Stimulated activated naive CD8-positive, alpha-beta T cell treated with anti-CD3 and anti-CD28 coated beads, Interleukin-15, Interleukin-2, amounts not matched to agents 100 ng/mL and 50 ng/mL, for 24 hours (primary cell): ENCODE measurements around the gene ARMH4.

Experiments used
- H3K27ac Mint-ChIP-seq: one replicate; pipeline ENCODE4 v1.8.0; 2021; ENCODE audit warnings: mild to moderate bottlenecking, mixed read lengths
- H3K27me3 Mint-ChIP-seq: one replicate; pipeline ENCODE4 v1.8.0; 2021; ENCODE audit warnings: mixed read lengths
- H3K36me3 Mint-ChIP-seq: one replicate; pipeline ENCODE4 v1.8.0; 2021; ENCODE audit warnings: low read depth, mixed read lengths
- H3K4me1 Mint-ChIP-seq: one replicate; pipeline ENCODE4 v1.8.0; 2021; ENCODE audit warnings: low read depth, mixed read lengths
- H3K4me3 Mint-ChIP-seq: one replicate; pipeline ENCODE4 v1.8.0; 2021; ENCODE audit warnings: mild to moderate bottlenecking, mixed read lengths
- H3K9me3 Mint-ChIP-seq: one replicate; pipeline ENCODE4 v1.8.0; 2021; ENCODE audit warnings: mixed read lengths

Gene ARMH4

GRCh38 chr14:58066115-58066514 is 85.9 kb downstream of the ARMH4 start:
- Mint-ChIP-seq H3K9me3 (no peaks in the 10 kb centered on the region), H3K27me3 (peaks cover 3% of the 10 kb centered on the region), H3K27ac (no peak overlapping the region), H3K4me1 (no peaks in the 10 kb centered on the region), H3K36me3 (no peaks in the 10 kb centered on the region), H3K4me3 (no peak overlapping the region)

DNA sequence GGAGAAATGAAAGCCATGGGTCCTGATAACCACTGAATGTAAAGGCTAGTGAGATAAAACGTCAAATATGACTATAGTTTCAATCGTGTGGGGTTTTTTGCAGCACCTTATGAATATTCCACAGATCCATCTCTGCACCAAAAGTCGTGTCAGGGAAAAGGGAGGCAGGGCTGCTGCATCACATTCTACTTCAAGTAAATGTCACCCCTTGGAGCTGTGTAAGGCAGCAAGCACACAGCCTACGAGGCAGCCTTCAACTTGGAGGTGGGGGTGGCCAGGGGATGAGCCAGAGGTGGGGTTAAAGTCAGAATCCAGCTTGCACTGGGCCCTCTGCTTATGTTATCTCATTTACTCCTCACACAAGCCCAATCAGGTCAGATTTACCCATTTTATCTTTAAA is 90.4 kb downstream of the ARMH4 start:
- Mint-ChIP-seq H3K4me3 (no peak overlapping the region), H3K4me1 (no peaks in the 10 kb centered on the region)

GRCh38 chr14:58060898-58061297 is 91.1 kb downstream of the ARMH4 start:
- Mint-ChIP-seq H3K4me1 (no peaks in the 10 kb centered on the region), H3K27me3 (peaks cover 14% of the 10 kb centered on the region), H3K36me3 (no peaks in the 10 kb centered on the region), H3K4me3 (no peak overlapping the region), H3K9me3 (no peaks in the 10 kb centered on the region), H3K27ac (no peak overlapping the region)

More for the DNA sequence above, 90.4 kb downstream of the ARMH4 start:
- Mint-ChIP-seq H3K27ac (no peak overlapping the region), H3K9me3 (no peaks in the 10 kb centered on the region), H3K27me3 (peaks cover 10% of the 10 kb centered on the region), H3K36me3 (no peaks in the 10 kb centered on the region)

DNA sequence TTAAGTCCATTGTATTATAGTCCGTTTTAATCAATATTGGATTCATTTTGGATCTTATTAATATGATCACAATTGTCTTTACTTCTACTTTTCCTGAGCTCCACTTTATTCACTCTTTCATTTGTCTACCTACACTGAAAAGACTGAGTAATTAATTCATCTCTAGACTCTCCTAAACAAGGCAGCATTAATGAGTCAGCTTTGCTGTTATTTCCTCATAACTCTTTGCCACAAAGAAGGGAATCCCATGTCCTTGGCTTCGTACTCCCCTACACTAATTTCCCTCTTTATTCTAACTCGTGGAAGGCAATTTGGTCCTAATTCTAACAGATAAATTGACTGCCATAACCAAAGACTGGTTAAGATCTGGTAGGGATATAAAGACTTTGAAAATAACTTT is 91.9 kb downstream of the ARMH4 start:
- Mint-ChIP-seq H3K4me3 (no peak overlapping the region), H3K9me3 (no peaks in the 10 kb centered on the region), H3K36me3 (no peaks in the 10 kb centered on the region), H3K4me1 (no peaks in the 10 kb centered on the region), H3K27me3 (peaks cover 14% of the 10 kb centered on the region), H3K27ac (no peak overlapping the region)

DNA sequence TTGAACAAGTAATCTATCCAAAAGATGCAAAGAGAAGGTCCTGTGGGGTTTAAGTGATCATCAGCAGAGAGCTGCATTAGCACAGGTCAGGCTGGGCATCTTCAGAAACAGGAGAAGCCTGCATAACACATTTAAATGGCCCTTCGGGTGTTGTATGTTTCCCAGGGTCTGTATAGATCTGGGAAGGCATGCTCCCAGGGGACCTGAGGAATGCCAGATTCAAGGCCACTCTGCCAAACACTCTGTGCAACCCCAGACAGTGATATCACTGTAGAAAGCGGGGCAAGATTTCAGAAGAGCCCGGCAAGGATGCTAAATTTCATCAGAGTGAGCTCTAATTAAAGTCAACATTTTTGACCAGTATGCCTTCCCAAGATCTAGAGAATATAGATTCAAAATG is 92.9 kb downstream of the ARMH4 start:
- Mint-ChIP-seq H3K27me3 (peaks cover 14% of the 10 kb centered on the region), H3K36me3 (no peaks in the 10 kb centered on the region), H3K4me3 (no peak overlapping the region), H3K4me1 (no peaks in the 10 kb centered on the region), H3K27ac (no peak overlapping the region), H3K9me3 (no peaks in the 10 kb centered on the region)

- Mint-ChIP-seq H3K27ac (no peak overlapping the region), H3K4me3 (no peak overlapping the region), H3K27me3 (peaks cover 8% of the 10 kb centered on the region), H3K9me3 (no peaks in the 10 kb centered on the region), H3K4me1 (no peaks in the 10 kb centered on the region), H3K36me3 (no peaks in the 10 kb centered on the region)
These were observed 96.5 kb downstream of the ARMH4 start for GRCh38 chr14:58055497-58056010.

- H3K4me1 Mint-ChIP-seq, result no peaks in the 10 kb centered on the region
- no peaks in the 10 kb centered on the region for H3K36me3 Mint-ChIP-seq
- no peak overlapping the region for H3K4me3 Mint-ChIP-seq
- no peaks in the 10 kb centered on the region for H3K9me3 Mint-ChIP-seq
- H3K27me3 Mint-ChIP-seq, result peaks cover 8% of the 10 kb centered on the region
- H3K27ac Mint-ChIP-seq, result no peak overlapping the region
These were observed 97.9 kb downstream of the ARMH4 start for GRCh38 chr14:58054100-58054499.

DNA sequence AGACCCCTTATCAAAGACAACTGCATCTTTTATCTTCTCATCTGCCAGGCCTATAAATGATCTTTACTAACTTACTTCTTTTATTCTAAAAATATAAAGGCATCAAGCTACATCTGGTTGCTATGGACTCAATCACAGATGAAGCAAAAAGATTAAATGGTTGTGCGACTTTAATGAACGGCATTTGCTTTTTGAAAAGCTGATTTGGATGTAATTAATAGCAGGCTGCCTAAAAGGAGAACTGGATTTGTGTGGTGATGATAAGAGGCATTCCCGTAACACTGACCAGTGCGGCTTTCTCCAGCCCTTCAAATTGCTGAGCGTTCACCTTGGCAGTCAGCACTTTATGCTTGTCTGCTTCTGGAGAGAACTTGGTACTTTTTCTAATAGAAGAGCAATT is 103.8 kb downstream of the ARMH4 start:
- Mint-ChIP-seq H3K36me3 (no peaks in the 10 kb centered on the region), H3K4me1 (no peaks in the 10 kb centered on the region), H3K27me3 (peaks cover 4% of the 10 kb centered on the region), H3K4me3 (no peak overlapping the region), H3K27ac (no peak overlapping the region), H3K9me3 (no peaks in the 10 kb centered on the region)

- Mint-ChIP-seq H3K4me3 (no peak overlapping the region), H3K4me1 (no peaks in the 10 kb centered on the region), H3K36me3 (no peaks in the 10 kb centered on the region), H3K27me3 (peaks cover 9% of the 10 kb centered on the region), H3K9me3 (peaks cover 4% of the 10 kb centered on the region), H3K27ac (no peak overlapping the region)
These were observed 124.1 kb downstream of the ARMH4 start for GRCh38 chr14:58027904-58028303.

- peaks cover 9% of the 10 kb centered on the region for H3K27me3 Mint-ChIP-seq
- H3K4me3 Mint-ChIP-seq, result no peak overlapping the region
- no peaks in the 10 kb centered on the region for H3K36me3 Mint-ChIP-seq
- H3K9me3 Mint-ChIP-seq, result peaks cover 2% of the 10 kb centered on the region
- no peaks in the 10 kb centered on the region for H3K4me1 Mint-ChIP-seq
- no peak overlapping the region for H3K27ac Mint-ChIP-seq
These were observed 125.0 kb downstream of the ARMH4 start for GRCh38 chr14:58026967-58027366.

- Mint-ChIP-seq H3K36me3 (no peaks in the 10 kb centered on the region), H3K4me1 (no peaks in the 10 kb centered on the region), H3K27ac (no peak overlapping the region), H3K27me3 (peaks cover 9% of the 10 kb centered on the region), H3K9me3 (no peaks in the 10 kb centered on the region), H3K4me3 (no peak overlapping the region)
These were observed 125.8 kb downstream of the ARMH4 start for GRCh38 chr14:58026219-58026618.

GRCh38 chr14:58014778-58015177 is 137.2 kb downstream of the ARMH4 start:
- H3K4me3 Mint-ChIP-seq, result no peak overlapping the region
- no peaks in the 10 kb centered on the region for H3K36me3 Mint-ChIP-seq
- no peaks in the 10 kb centered on the region for H3K27me3 Mint-ChIP-seq
- no peak overlapping the region for H3K27ac Mint-ChIP-seq
- H3K9me3 Mint-ChIP-seq, result no peaks in the 10 kb centered on the region
- no peaks in the 10 kb centered on the region for H3K4me1 Mint-ChIP-seq

- Mint-ChIP-seq H3K36me3 (no peaks in the 10 kb centered on the region), H3K4me3 (no peak overlapping the region), H3K27me3 (no peaks in the 10 kb centered on the region), H3K4me1 (no peaks in the 10 kb centered on the region), H3K9me3 (no peaks in the 10 kb centered on the region), H3K27ac (no peak overlapping the region)
These were observed 149.4 kb downstream of the ARMH4 start for GRCh38 chr14:58002618-58003017.

GRCh38 chr14:57999979-58000378 is 152.0 kb downstream of the ARMH4 start:
- Mint-ChIP-seq H3K36me3 (no peaks in the 10 kb centered on the region), H3K4me3 (no peak overlapping the region), H3K9me3 (no peaks in the 10 kb centered on the region), H3K27me3 (no peaks in the 10 kb centered on the region), H3K27ac (no peak overlapping the region), H3K4me1 (no peaks in the 10 kb centered on the region)

GRCh38 chr14:57999471-57999870 is 152.5 kb downstream of the ARMH4 start:
- Mint-ChIP-seq H3K9me3 (no peaks in the 10 kb centered on the region), H3K4me1 (no peaks in the 10 kb centered on the region), H3K27ac (no peak overlapping the region), H3K36me3 (no peaks in the 10 kb centered on the region), H3K27me3 (no peaks in the 10 kb centered on the region), H3K4me3 (no peak overlapping the region)

DNA sequence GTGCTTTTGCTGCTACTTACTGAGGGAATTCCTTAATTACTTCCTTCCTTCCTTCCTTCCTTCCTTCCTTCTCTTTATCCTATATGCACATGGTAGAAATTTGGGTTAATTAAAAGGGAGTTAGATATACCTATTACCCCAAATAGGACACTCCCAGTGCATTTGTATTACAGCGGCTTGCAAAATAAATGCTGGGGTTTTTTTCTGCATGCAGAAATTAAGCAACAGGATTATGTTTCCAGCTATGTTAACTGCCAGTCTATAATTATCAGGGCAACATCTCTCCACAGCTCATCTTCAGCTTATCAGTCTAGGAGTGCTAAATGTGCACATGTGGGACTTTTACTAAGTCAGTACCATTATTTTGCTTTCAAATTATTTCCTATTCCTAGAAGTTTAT is 153.2 kb downstream of the ARMH4 start:
- Mint-ChIP-seq H3K4me1 (no peaks in the 10 kb centered on the region), H3K4me3 (no peak overlapping the region), H3K9me3 (no peaks in the 10 kb centered on the region), H3K27ac (no peak overlapping the region), H3K27me3 (no peaks in the 10 kb centered on the region), H3K36me3 (no peaks in the 10 kb centered on the region)
